ENCODE data around the gene TARS1. TPM values are rescaled to one million over a fixed set of nuclear protein-coding genes. Genes with fewer than 3 reads are reported as not detected.

TARS1 gene
- 185 and 188 TPM in 2 replicates for total RNA-seq

GRCh38 chr5:33440482-33441240 lies at the start of gene TARS1:
TARS1 (plus strand) TSS chr5:33440965; CDS start chr5:33441087, 122 bp downstream.

All from smooth muscle cell of the pulmonary artery (primary cell).